ENCODE data around the gene EFEMP1. TPM values are rescaled to one million over a fixed set of nuclear protein-coding genes. Genes with fewer than 3 reads are reported as not detected.

EFEMP1 gene
- total RNA-seq, 1 experiment from 2014 or later = not detected

DNA sequence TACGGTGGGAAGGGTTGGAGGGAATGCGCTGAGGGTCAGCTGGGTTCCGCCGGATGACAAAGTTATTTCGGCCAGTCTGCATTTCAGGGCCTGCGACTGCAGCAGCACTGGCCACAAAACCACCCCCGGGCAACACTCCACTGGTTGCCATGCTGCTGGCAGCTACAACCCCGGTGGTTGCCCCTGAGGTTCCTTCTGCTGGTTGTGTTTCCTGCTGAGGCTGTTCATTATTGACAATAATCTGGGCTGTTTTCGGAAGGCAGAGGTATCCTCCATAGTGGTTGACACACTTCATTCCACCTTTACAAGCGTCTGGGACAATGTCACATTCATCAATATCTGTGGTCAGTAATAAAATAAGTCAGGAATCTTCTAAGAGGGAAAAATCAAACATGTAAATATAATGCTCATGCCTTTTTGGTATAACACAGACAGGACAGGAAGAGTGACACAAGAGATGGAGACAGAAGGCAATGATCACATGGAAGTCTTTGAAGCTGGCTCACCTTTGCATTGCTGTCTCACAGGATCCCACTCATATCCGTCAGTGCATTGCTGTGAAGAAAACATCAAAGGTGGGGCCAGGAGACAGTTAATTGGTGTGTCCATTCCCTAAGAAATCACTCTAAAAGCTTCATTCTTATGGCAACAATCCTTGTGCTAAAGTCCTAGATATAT lies 5.7 kb downstream of the EFEMP1 start:
- H3K4me3 Mint-ChIP-seq (ENCODE audit: unreplicated experiment) = no peak overlapping the region
- CTCF ChIA-PET = no interaction called here

GRCh38 chr2:55917117-55917516 lies 6.5 kb downstream of the EFEMP1 start:
- no peaks in the 10 kb centered on the region for H3K4me1 Mint-ChIP-seq (ENCODE audit: low read depth, unreplicated experiment)
- H3K9me3 Mint-ChIP-seq (ENCODE audit: unreplicated experiment) = no peaks in the 10 kb centered on the region
- H3K27me3 ChIP-seq (replicated peaks; ENCODE audit: control insufficient read depth, insufficient read depth, low read length) = no peaks in the 10 kb centered on the region
- no peaks in the 10 kb centered on the region for H3K27me3 Mint-ChIP-seq (ENCODE audit: insufficient read depth, unreplicated experiment)
- H3K4me1 ChIP-seq = no peaks in the 10 kb centered on the region
- H3K4me3 ChIP-seq (ENCODE audit: low read depth, low read length) = no peak overlapping the region
- ChIA-PET POLR2A (no interaction called here), CTCF (no interaction called here)
- DNase-seq = no peak
- H3K9me3 ChIP-seq = no peaks in the 10 kb centered on the region
- no peaks in the 10 kb centered on the region for H3K36me3 ChIP-seq (ENCODE audit: control insufficient read depth, insufficient read depth, low read length)
- no peak for TF ChIP-seq CTCF (IDR thresholded peaks at IDR 0.05; ENCODE audit: insufficient read depth in 1 of 2, low read depth in 1 of 2, low read length in 1 of 2, severe bottlenecking in 1 of 2, unreplicated experiment in 1 of 2)
- no peak overlapping the region for H3K4me3 Mint-ChIP-seq (ENCODE audit: unreplicated experiment)
- H3K27ac Mint-ChIP-seq (ENCODE audit: unreplicated experiment) = no peak overlapping the region
- intact Hi-C loops (cut with micrococcal nuclease; ENCODE audit: unreplicated experiment) = no loop called here
- no peaks in the 10 kb centered on the region for H3K36me3 Mint-ChIP-seq (ENCODE audit: insufficient read depth, unreplicated experiment)
- BruUV-seq (replicated peaks) = no TSS peak

More for the DNA sequence above, 5.7 kb downstream of the EFEMP1 start:
- DNase-seq = no peak
- Histone ChIP-seq H3K9me3 (no peaks in the 10 kb centered on the region), H3K36me3 (ENCODE audit: control insufficient read depth, insufficient read depth, low read length) (no peaks in the 10 kb centered on the region), H3K4me3 (ENCODE audit: low read depth, low read length) (no peak overlapping the region), H3K4me1 (no peaks in the 10 kb centered on the region), H3K27me3 (replicated peaks; ENCODE audit: control insufficient read depth, insufficient read depth, low read length) (no peaks in the 10 kb centered on the region)
- Mint-ChIP-seq H3K9me3 (ENCODE audit: unreplicated experiment) (no peaks in the 10 kb centered on the region), H3K27ac (ENCODE audit: unreplicated experiment) (no peak overlapping the region), H3K4me1 (ENCODE audit: low read depth, unreplicated experiment) (no peaks in the 10 kb centered on the region), H3K36me3 (ENCODE audit: insufficient read depth, unreplicated experiment) (no peaks in the 10 kb centered on the region), H3K27me3 (ENCODE audit: insufficient read depth, unreplicated experiment) (no peaks in the 10 kb centered on the region)
- intact Hi-C loops (cut with micrococcal nuclease; ENCODE audit: unreplicated experiment) = no loop called here
- no peak for TF ChIP-seq CTCF (IDR thresholded peaks at IDR 0.05; ENCODE audit: insufficient read depth in 1 of 2, low read depth in 1 of 2, low read length in 1 of 2, severe bottlenecking in 1 of 2, unreplicated experiment in 1 of 2)
- no TSS peak for BruUV-seq (replicated peaks)
- POLR2A ChIA-PET = no interaction called here

DNA sequence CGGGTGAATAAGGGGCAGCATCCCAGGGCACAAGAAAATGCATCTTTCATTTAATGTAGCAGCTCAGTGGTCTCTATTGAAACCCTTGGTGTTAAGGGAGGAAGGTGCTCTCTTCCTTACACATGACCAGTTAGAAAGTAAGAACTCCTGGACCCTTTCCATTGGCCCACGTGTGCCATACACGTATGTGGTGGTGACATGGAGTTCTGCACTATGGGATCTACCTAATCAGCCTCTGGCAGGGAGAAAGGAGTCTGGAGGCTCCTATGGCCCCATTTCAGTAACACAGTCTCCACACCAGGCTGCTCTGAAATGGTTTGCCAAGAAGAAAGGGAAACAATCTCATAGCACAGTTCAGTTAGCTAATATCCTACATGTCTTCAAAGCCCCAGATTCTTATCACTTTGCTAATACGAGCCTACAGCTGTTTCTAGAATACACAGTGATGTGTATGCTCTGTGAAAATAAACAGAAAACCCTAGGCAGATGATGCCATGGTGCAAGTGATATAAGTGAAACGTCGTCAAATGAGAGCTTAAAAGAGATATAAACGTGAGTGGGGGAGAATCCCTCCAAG lies 7.0 kb downstream of the EFEMP1 start:
- Histone ChIP-seq H3K4me1 (no peaks in the 10 kb centered on the region), H3K4me3 (ENCODE audit: low read depth, low read length) (no peak overlapping the region), H3K27me3 (replicated peaks; ENCODE audit: control insufficient read depth, insufficient read depth, low read length) (no peaks in the 10 kb centered on the region), H3K36me3 (ENCODE audit: control insufficient read depth, insufficient read depth, low read length) (no peaks in the 10 kb centered on the region), H3K9me3 (no peaks in the 10 kb centered on the region)
- no peaks in the 10 kb centered on the region for H3K36me3 Mint-ChIP-seq (ENCODE audit: insufficient read depth, unreplicated experiment)
- BruUV-seq (replicated peaks) = no TSS peak
- no peak overlapping the region for H3K27ac Mint-ChIP-seq (ENCODE audit: unreplicated experiment)
- H3K9me3 Mint-ChIP-seq (ENCODE audit: unreplicated experiment) = no peaks in the 10 kb centered on the region
- intact Hi-C loops (cut with micrococcal nuclease; ENCODE audit: unreplicated experiment) = no loop called here
- ChIA-PET CTCF (no interaction called here), POLR2A (no interaction called here)
- TF ChIP-seq CTCF (IDR thresholded peaks at IDR 0.05; ENCODE audit: insufficient read depth in 1 of 2, low read depth in 1 of 2, low read length in 1 of 2, severe bottlenecking in 1 of 2, unreplicated experiment in 1 of 2) = no peak
- no peak for DNase-seq
- no peaks in the 10 kb centered on the region for H3K27me3 Mint-ChIP-seq (ENCODE audit: insufficient read depth, unreplicated experiment)
- no peaks in the 10 kb centered on the region for H3K4me1 Mint-ChIP-seq (ENCODE audit: low read depth, unreplicated experiment)
- no peak overlapping the region for H3K4me3 Mint-ChIP-seq (ENCODE audit: unreplicated experiment)
